Measurements from ENCODE around the gene RBM41.

RBM41 gene

DNA sequence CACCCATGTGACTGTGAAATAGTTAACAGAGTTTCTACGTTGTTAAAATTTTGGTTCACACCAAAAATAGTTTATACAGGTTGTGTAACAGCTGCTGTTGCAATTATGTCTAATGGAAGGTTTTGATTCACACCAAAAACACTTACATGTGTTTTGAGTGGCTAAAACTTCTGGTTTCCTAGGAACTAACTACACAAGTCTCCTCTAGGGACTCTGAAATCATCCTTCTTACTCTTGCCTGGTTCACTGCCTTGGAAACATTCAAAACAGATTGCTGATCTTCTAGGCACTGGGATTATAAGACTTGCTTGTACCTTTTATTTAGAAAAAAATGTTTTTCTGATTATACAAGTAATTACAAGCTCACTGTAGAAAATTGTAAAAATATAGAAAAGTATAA lies 103.7 kb downstream of the RBM41 start:
- FAIRE-seq: no peak

Measured in islet of Langerhans (tissue), 1 donor.